ACC112 (cell line): ENCODE measurements around the gene DDX56.

Experiments
- H2AFZ ChIP-seq: fragments of 200-600 bp; sonication (generic); one replicate; pipeline ENCODE4 v1.6.0; 2017; ENCODE audit warnings: antibody characterized with exemption, low read length; ENCODE audit not compliant: unreplicated experiment
- H3K27ac ChIP-seq: fragments of 200-600 bp; sonication (generic); 2 replicates; pipeline ENCODE4 v1.5.1; 2014; ENCODE audit warnings: low read depth, mild to moderate bottlenecking, antibody characterized with exemption, low read length, moderate library complexity
- H3K27me3 ChIP-seq: fragments of 200-600 bp; sonication (generic); 2 replicates; pipeline ENCODE4 v1.6.1; 2014; ENCODE audit warnings: mild to moderate bottlenecking, antibody characterized with exemption, low read length, moderate library complexity, mixed read lengths; ENCODE audit not compliant: insufficient read depth
- H3K36me3 ChIP-seq: fragments of 200-600 bp; sonication (generic); 2 replicates; pipeline ENCODE4 v1.6.1; 2016; ENCODE audit warnings: mild to moderate bottlenecking, antibody characterized with exemption, low read length, moderate library complexity, mixed read lengths; ENCODE audit not compliant: insufficient read depth
- H3K4me1 ChIP-seq: fragments of 200-600 bp; sonication (generic); one replicate; pipeline ENCODE4 v1.6.1; 2016; ENCODE audit warnings: low read length, mixed read lengths; ENCODE audit not compliant: insufficient read depth, unreplicated experiment, control insufficient read depth
- H3K4me3 ChIP-seq: fragments of 200-600 bp; sonication (generic); 2 replicates; pipeline ENCODE4 v1.5.1; 2014; ENCODE audit warnings: mild to moderate bottlenecking, low read depth, low read length
- H3K79me2 ChIP-seq: fragments of 200-600 bp; sonication (generic); one replicate; pipeline ENCODE4 v1.6.0; 2016; ENCODE audit warnings: low read length; ENCODE audit not compliant: control insufficient read depth, unreplicated experiment, insufficient read depth

The DDX56 gene

DNA sequence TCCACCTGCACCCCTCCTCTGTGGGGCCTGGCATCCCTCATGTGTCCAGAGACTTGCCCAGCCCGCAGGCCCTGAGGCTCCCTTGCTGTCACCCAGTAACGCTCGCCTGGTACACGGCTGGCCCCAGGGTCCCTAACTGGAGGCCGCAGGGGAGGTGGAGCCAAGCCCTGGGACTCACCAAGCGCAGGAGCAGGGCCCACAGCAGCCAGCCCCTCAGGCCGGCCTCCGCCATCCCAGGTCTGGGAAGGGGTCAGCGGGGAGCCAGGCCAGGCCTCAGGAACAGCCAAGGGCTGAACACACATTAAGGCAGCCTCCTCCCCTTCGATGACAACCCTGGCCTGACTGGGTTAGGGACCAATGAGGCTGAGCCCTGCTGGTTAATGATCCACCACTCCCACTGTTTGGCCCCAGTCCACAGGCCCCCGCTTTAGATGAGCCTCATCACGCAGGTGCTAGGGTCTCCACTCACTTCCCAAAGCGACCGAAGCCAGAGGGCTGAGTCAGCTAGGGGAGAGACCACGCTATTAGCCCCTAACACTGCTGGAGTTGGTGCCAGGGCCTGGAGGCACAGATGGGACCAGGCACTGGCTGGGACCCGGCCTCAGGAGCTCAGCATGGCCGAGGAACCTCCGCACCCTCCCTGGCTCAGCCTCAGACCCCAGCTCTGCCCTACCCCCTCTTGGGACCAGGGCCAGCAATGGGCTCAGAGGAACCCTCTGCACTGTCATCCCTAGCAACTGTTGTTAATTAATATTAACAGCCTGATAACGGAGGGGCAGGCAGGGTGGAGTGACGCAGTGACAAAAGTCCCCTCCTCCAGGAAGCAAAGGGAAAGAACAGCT, 32.5 kb downstream of the DDX56 start, which contains the start of gene NPC1L1:
Gene NPC1L1 (minus strand): TSS at position 303 of the 842 bp plus-strand sequence. CDS start 71 bp downstream, at position 232.
- Histone ChIP-seq H3K79me2 (no peaks in the 10 kb centered on the region), H3K27ac (no peak within 1 kb of the TSS), H3K36me3 (no peaks in the 10 kb centered on the region), H2AFZ (no peak within 1 kb of the TSS), H3K27me3 (no peaks in the 10 kb centered on the region), H3K4me3 (no peak within 1 kb of the TSS), H3K4me1 (peaks cover 9% of the 10 kb centered on the region)

DNA sequence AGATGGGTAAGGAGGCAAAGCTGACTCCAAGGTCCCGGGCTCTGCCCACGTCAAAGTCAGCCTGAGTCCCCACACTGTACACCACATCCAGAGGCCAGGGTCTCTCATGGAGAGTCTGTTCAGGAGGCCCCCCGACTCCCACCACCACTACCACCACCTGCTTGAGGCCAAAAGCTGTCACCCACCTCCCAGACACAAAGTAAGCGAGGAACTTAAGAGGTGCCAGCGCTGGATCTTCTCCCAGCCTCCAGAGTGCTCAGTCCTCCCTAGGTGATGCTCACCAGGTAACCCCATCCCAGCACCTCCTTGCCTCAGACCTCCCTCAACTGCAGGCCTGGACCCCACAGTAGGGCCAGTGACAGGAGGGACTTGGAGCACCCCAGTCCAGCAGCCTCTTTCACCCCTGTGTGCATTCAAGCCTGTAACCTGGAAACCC, 33.1 kb downstream of the DDX56 start:
- Histone ChIP-seq H3K79me2 (no peaks in the 10 kb centered on the region), H3K4me1 (peaks cover 9% of the 10 kb centered on the region)

DNA sequence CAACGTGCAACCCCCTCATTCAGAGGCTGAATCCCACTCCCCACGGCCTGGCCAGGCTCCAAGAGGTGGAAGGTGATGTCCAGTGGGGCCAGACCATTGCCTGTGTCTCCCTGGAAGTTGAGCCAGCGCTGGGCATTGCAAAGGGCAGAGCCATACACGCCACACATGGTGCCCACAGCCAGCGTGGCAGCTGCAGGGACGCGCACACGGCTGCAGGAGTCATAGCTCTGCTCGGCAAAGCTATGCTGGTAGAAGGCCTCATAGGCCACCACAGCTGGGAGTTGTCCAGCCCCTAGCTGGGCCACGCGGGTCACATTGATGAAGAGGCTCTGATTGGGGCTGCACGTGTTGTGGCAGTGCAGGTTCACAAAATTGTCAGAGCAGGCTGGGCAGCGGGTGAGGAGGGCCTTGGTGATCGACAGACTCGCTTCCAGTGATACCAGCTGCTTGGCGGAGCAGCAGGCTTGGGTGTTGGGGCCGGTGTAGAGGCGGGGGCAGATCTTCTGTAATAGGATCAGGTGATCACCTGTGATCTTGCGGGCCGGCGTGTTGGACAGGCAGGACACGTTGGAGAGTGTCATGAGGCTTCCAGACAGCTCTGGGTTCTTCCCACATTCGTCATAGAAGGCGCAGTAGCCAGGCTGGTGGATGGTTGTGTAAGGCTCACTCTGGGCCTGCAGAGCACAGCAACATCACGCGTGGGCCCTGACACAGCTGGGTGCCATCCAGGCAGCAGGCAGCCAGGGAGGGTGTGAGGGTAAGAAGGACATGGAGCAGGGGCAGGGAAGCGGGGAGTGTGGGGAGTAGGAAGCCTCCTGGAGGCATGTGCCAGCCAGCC, 33.8 kb downstream of the DDX56 start:
- Histone ChIP-seq H3K79me2 (no peaks in the 10 kb centered on the region), H3K27ac (no peak overlapping the region), H3K27me3 (no peaks in the 10 kb centered on the region), H2AFZ (no peak overlapping the region), H3K4me3 (no peak overlapping the region), H3K36me3 (no peaks in the 10 kb centered on the region), H3K4me1 (peaks cover 9% of the 10 kb centered on the region)

More for the DNA sequence above, 33.1 kb downstream of the DDX56 start:
- H3K27me3 ChIP-seq: no peaks in the 10 kb centered on the region
- H3K36me3 ChIP-seq: no peaks in the 10 kb centered on the region
- no peak overlapping the region for H3K4me3 ChIP-seq
- no peak overlapping the region for H2AFZ ChIP-seq
- H3K27ac ChIP-seq: no peak overlapping the region

DNA sequence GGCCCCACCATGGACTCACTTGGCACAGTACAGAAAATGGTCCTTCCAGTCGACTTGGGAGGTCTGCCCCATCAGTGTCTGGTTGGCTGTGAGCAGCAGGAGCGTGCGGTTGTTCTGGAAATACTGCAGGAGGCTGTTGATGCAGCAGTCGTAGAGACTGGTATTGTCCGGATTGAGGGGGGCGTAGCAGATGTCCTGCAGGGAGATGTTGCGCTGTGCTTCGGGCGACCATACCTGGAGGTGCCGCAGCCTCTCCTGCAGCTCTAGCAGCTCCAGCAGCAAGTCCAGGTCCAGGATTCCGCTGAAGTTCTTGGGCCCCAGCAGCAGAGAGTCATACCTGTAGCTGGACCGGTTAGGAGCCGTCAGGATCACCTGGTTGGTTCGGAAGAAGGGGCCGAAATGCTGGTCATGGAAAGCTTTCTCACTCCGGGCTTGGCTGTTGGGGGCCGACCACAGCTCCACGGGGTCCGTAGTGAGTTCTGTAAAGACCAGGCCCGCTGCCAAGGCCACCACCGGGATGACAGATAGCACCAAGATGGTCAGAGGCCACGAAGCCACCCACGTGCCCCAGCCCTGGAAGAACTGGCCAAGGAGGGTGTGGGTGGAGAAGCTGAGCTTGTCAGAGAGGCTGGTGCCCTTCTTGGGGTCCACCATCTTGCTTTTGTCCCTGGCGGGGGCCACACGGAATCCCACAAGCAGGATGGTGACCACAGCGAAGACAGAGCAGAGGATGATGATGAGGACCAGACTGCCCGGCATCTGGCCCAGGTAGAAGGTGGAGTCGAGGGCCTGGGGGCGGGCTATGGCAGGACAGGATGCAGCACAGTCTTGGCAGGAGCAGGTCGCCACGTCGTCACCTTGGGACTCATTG, 34.7 kb downstream of the DDX56 start:
- Histone ChIP-seq H3K27me3 (no peaks in the 10 kb centered on the region), H3K4me3 (no peak overlapping the region), H3K27ac (no peak overlapping the region), H3K79me2 (no peaks in the 10 kb centered on the region), H3K36me3 (no peaks in the 10 kb centered on the region), H3K4me1 (peaks cover 9% of the 10 kb centered on the region), H2AFZ (no peak overlapping the region)

DNA sequence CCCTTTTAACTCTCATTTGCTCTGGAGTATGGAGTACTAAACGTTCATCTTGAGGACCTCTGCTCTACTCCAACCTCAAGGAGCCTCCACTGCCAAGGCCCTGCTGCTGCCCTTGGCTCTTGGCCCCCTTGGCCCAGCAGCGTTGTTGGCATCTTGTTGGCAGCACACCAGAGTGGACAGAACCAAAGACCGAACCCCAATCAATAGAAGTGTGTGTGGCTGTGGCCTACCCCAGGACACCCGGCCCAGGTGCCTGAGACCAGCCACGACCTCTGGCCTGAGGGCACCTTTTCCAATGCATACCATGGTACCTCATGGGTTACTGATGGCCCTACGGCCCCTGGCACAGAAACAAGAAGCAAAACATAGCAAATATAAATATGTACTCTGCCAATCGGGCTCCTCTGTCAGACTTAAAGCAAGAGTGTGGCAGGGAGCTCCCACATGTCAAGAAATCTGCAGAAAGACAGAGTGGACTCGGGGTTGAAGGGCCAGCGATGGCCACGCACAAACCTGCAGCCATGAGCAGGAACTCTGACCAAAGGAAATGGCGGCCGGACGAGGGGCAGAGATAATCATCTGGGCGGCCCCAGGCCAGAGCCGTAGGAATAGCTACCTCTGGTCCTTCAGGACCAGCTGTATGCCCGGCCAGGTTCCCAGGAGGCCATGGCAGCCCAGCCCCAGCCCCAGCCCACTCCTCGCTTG, 35.5 kb downstream of the DDX56 start:
- Histone ChIP-seq H3K4me1 (peaks cover 6% of the 10 kb centered on the region), H3K27ac (no peak overlapping the region), H3K27me3 (no peaks in the 10 kb centered on the region), H2AFZ (no peak overlapping the region), H3K36me3 (no peaks in the 10 kb centered on the region), H3K4me3 (no peak overlapping the region), H3K79me2 (no peaks in the 10 kb centered on the region)

DNA sequence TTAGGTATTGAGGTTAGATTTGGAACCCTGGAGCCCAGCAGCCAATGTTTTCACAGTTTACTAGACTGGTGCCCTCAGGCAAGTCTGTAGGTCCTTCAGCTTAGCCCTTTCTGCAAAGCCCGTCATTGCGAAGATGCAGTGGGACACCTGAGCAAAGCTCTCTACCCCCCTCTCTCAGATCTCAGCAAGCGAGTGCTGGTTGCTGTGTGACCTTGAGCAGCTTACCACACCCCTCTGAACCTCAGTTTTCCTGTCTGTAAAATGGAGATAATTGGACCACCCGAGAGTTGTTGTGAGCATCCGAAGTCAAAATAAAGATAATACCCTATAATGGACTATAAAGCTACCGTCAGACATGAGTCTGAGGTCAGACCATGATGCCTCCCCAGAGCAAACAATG, 36.3 kb downstream of the DDX56 start:
- Histone ChIP-seq H3K4me1 (no peaks in the 10 kb centered on the region), H2AFZ (no peak overlapping the region), H3K4me3 (no peak overlapping the region), H3K79me2 (no peaks in the 10 kb centered on the region), H3K27ac (no peak overlapping the region), H3K27me3 (no peaks in the 10 kb centered on the region), H3K36me3 (no peaks in the 10 kb centered on the region)

DNA sequence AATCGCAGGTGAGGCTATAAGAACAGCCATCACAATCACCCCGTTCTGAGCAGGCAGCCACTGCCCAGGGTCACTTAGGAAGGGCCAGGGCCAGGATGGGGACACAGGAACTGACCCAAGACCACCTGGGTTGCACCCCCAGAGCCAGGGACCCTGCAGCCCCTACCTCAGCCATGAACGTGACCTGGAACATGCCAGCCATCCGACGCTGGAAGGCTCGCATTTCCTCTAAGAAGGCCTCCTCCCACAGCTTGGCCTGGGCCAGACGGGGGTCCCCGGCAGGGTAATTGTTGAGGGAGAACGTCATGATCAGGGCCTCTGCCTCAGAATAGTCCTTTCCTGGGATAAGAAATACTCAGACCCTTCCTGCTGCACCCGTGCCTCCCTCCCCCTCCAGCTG, 37.6 kb downstream of the DDX56 start:
- H3K4me1 ChIP-seq: no peaks in the 10 kb centered on the region

DNA sequence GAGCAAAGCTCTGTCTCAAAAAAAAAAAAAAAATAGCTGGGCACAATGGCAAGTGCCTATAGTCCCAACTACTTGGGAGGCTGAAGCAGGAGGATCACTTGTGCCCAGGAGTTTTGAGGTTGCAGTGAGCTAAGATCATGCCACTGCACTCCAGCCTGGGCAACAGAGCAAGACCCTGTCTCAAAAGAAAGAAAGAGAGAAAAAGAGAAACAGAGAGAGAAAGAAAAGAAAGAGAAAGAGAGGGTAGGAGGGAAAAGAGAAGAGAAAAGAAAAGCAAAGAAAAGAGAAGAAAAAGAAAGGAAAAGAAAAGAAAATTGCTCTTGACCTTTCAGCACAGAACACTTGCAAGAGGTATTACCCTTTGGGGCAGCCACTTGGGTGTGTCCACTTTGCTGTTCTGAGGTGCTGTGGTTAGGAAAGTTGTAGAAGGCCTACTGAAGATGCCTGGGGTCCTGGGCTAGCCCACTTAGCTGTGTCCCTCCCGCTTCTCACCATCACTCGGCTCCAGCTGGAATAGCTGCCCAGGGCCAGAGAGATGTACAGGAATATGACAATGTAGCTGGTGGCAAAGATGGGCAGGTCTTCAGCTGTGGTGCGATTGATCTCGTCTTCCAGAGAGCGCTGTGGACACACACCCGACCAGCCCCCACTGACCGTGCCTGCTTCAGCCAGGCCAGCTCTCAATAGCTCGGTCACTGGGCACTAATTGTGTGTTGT, 38.2 kb downstream of the DDX56 start:
- Histone ChIP-seq H3K4me3 (no peak overlapping the region), H3K27me3 (no peaks in the 10 kb centered on the region), H3K79me2 (no peaks in the 10 kb centered on the region), H3K36me3 (no peaks in the 10 kb centered on the region), H3K27ac (no peak overlapping the region), H3K4me1 (no peaks in the 10 kb centered on the region), H2AFZ (no peak overlapping the region)

More for the DNA sequence above, 37.6 kb downstream of the DDX56 start:
- Histone ChIP-seq H3K27ac (no peak overlapping the region), H3K79me2 (no peaks in the 10 kb centered on the region), H3K36me3 (no peaks in the 10 kb centered on the region), H2AFZ (no peak overlapping the region), H3K27me3 (no peaks in the 10 kb centered on the region), H3K4me3 (no peak overlapping the region)

DNA sequence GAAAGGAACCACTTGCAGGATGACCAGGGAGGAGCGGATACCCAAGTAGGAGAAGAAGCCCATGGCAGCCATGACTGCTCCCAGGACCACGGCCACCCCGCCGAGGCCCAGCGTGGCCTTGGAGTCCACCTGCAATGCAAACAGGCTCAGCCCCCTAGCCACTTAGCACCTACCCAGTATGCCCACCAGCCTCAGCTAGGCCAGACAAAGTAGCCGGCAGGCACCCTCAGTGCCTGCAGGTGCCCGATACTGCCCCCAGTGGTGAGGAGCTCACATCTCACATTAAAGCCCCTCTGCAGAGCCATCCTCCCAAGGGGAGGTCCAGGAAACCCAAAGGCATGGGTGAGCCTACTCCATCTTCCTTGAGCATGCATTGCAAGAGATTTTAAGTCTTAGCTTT, 39.2 kb downstream of the DDX56 start:
- Histone ChIP-seq H3K4me1 (no peaks in the 10 kb centered on the region), H3K36me3 (no peaks in the 10 kb centered on the region), H3K27me3 (no peaks in the 10 kb centered on the region), H2AFZ (no peak overlapping the region), H3K79me2 (no peaks in the 10 kb centered on the region), H3K27ac (no peak overlapping the region), H3K4me3 (no peak overlapping the region)
